ELF-1 (cell line): ENCODE results near the gene TAF15.

Experiments
- DNase-seq: peaks from one replicate; pipeline ENCODE4 v3.0.0-alpha.2; 2016; ENCODE audit warnings: low read depth, low spot score

Gene TAF15

GRCh38 chr17:35808962-35809854 is at the start of gene TAF15:
Gene TAF15, plus strand, starts transcription at chr17:35809484. Its CDS starts 86 bp downstream, at chr17:35809570.
- peak; percentile 98 for DNase-seq

GRCh38 chr17:35760587-35760986 is 48.7 kb upstream of the TAF15 start, which contains the start of gene C17orf50:
Gene C17orf50, plus strand, starts transcription at chr17:35760887. Its CDS starts 55 bp downstream, at chr17:35760942.
- no peak for DNase-seq

GRCh38 chr17:35761601-35762000 is 47.7 kb upstream of the TAF15 start:
- DNase-seq: no peak

- no peak for DNase-seq
These were observed 45.5 kb upstream of the TAF15 start for GRCh38 chr17:35763767-35764122.

- DNase-seq: peak; percentile 99
These were observed 44.9 kb upstream of the TAF15 start for GRCh38 chr17:35764123-35764991.

GRCh38 chr17:35765086-35765710 is 44.1 kb upstream of the TAF15 start:
- DNase-seq: peak; percentile 82

GRCh38 chr17:35765756-35766488 is 43.4 kb upstream of the TAF15 start:
- DNase-seq: no peak

GRCh38 chr17:35766489-35766877 is 42.8 kb upstream of the TAF15 start:
- DNase-seq: no peak

- DNase-seq: no peak
These were observed 42.3 kb upstream of the TAF15 start for GRCh38 chr17:35766903-35767510.

GRCh38 chr17:35768797-35769196 is 40.5 kb upstream of the TAF15 start:
- no peak for DNase-seq

- no peak for DNase-seq
These were observed 39.3 kb upstream of the TAF15 start for GRCh38 chr17:35769895-35770486.

GRCh38 chr17:35773129-35773528 is 36.2 kb upstream of the TAF15 start:
- DNase-seq: no peak

GRCh38 chr17:35773679-35774425 is 35.4 kb upstream of the TAF15 start:
- no peak for DNase-seq

GRCh38 chr17:35774499-35774898 is 34.8 kb upstream of the TAF15 start:
- DNase-seq: no peak

GRCh38 chr17:35775039-35775438 is 34.2 kb upstream of the TAF15 start:
- no peak for DNase-seq

GRCh38 chr17:35775583-35775982 is 33.7 kb upstream of the TAF15 start:
- no peak for DNase-seq

GRCh38 chr17:35778641-35779196 is 30.6 kb upstream of the TAF15 start:
- no peak for DNase-seq

- DNase-seq: peak; percentile 50
These were observed 28.3 kb upstream of the TAF15 start for GRCh38 chr17:35780950-35781349.

- no peak for DNase-seq
These were observed 24.4 kb upstream of the TAF15 start for GRCh38 chr17:35784895-35785294.
